ENCODE data around the gene TUT7.

- TF ChIP-seq CTCF (IDR thresholded peaks at IDR 0.05) (no peak), POLR2A (IDR thresholded peaks at IDR 0.05) (no peak)
Measured at GRCh38 chr9:86322973-86323644, 31.1 kb downstream of the TUT7 start.
